ENCODE measurements around the gene PTRH1. TPM values are rescaled to one million over a fixed set of nuclear protein-coding genes. Genes with fewer than 3 reads are reported as not detected.

The PTRH1 gene
- polyA plus RNA-seq, 6 donors from 2014 or later, result 7.0 to 25.2 (median 10.5) TPM

DNA sequence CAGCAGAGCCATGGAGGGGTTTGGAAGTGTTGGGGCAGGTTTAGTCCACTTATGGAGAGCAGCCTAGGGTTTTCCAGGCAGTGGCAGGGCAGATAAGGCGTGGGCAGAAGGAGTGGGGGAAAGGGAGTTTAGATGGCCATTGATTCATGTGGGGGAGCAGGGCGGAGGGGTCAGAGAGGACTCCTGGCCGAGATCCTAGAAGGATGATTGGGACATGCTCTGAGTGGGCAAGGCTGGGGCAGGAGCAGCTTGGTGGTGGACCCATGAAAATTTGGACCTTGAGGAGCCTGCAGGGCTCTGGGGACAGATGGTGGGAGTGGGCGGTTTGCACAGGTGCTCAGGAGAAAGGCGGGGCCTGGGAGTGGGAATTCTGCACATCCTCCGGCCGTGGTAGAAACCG lies 37.7 kb upstream of the PTRH1 start:
- peaks cover 0 to 4% of the 10 kb centered on the region in 2 donors for H3K36me3 Mint-ChIP-seq
- no peaks in the 10 kb centered on the region for H3K9me3 Mint-ChIP-seq
- DNase-seq, result no peak
- peak overlapping the region in 4 of 6 donors; percentile 54 to 90 (median 83) for H3K27ac Mint-ChIP-seq
- no peaks in the 10 kb centered on the region for H3K27me3 Mint-ChIP-seq
- peaks cover 10 to 12% (median 10%) of the 10 kb centered on the region in 3 donors for H3K4me1 Mint-ChIP-seq
- no peak for ATAC-seq (ENCODE audit: low read depth in 2 of 2)
- H3K4me3 Mint-ChIP-seq, result no peak overlapping the region

DNA sequence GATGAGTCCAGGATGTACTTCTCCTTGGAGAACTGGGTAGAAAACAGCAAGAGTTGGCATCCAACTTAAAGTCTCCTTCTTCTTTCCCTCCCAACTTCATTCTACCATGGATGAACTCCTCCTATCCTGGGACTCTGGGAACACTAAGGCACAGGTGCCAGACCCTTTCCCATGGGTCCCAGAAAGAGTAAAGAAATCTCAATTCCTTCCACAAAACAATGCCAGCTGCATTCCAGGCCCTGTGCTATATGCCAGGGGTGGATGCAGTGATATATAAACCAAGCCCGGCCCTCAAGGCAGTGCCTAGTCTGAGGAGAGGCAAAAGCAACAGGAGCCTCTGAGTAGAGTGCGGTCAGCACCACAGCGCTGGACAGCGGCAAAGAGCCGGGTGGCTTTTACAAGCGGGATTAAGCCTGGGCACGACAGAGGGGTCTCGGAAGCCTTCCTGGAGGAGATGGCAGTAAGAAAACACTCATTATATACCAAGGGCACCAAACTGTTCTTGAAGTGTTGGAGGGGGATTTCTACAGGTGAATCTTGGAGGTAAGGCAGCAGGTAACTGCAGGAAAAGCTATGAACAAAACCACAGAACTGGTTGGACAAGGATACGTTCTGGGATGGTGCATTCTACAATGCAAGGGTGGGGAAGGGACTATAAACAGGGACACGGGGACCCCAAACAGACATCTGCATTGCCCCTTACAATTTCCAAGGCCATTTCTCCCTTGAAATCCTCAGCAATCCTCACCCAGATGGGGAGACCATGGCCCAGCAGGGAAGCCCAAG lies 36.0 kb upstream of the PTRH1 start:
- Mint-ChIP-seq H3K27ac (peak overlapping the region in 1 of 6 donors; percentile 63), H3K9me3 (no peaks in the 10 kb centered on the region), H3K27me3 (no peaks in the 10 kb centered on the region), H3K4me3 (no peak overlapping the region), H3K4me1 (peaks cover 10 to 17% (median 10%) of the 10 kb centered on the region in 3 donors), H3K36me3 (peaks cover 0 to 4% of the 10 kb centered on the region in 2 donors)
- no peak for DNase-seq
- ATAC-seq (ENCODE audit: low read depth in 2 of 2), result no peak

DNA sequence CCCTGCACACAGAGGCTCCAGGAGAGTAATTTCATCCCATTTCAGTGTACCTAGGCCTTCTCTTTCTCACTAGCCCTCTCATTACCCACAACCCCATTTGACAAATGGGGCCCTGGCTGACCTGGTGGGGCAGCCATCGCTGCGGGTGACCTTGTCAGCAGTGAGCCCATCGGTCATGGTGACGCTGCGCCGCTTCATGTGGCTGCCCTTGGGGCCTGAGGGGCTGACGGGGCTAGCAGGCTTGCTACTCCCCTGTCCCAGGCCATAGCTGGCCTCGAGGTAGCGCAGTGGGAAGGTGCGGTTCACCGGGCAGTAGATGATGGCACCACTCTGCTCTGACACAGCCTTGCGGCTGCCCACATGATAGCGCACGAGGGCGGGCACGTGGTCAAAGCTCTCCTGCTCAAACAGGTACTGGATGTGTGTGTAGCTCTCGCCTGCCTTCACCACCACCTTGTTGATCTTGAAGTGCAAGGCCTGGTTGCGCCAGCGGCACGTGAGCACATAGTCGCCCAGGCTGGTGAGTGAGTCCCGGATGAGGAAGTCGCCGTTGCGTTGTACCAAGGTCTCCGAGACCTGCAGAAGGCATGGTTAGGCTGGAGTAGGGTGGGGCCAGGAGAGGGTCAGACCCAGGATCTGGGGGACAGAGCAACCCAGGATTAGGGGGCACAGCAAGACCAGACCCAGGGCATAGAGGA lies 33.8 kb upstream of the PTRH1 start:
- peaks cover 0 to 4% of the 10 kb centered on the region in 2 donors for H3K36me3 Mint-ChIP-seq
- ATAC-seq (ENCODE audit: low read depth in 2 of 2) (no peak), DNase-seq (no peak)
- H3K27me3 Mint-ChIP-seq, result no peaks in the 10 kb centered on the region
- peak overlapping the region in 1 of 6 donors; percentile 47 for H3K27ac Mint-ChIP-seq
- no peaks in the 10 kb centered on the region for H3K9me3 Mint-ChIP-seq
- H3K4me3 Mint-ChIP-seq, result peak overlapping the region in 1 of 8 donors; percentile 84
- H3K4me1 Mint-ChIP-seq, result peaks cover 10 to 23% (median 10%) of the 10 kb centered on the region in 3 donors

DNA sequence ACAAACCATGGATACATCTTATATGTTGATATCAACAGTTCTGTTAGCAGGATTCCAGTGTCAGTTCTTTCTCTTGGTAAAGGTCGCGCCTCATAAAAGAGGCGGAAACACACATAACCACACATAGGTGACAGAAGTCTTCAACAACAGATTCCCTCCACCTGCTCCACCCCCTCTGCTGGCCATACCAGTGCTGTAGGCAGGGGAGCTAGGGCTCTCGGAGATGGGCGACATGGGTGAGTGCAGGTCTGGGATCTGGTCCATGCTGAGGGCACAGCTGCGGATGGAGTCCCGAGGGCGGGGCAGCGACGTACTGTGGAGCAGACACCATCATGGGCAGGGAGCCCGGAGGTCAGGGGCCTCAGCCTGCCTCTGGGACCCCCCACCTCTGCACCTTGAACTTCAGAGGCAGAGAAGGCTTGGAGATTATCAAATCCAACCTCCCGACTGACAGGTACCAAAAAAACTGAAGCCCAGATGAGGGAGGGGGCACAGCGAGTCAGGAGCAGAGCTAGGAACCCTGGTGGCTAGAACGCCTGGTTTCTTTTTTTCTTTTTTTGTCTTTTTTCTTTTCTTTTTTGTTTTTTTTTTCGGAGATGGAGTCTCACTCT lies 31.6 kb upstream of the PTRH1 start:
- Mint-ChIP-seq H3K36me3 (peaks cover 0 to 4% of the 10 kb centered on the region in 2 donors), H3K27me3 (no peaks in the 10 kb centered on the region), H3K9me3 (no peaks in the 10 kb centered on the region), H3K4me1 (peaks cover 0 to 11% (median 7%) of the 10 kb centered on the region in 3 donors), H3K27ac (peak overlapping the region in 1 of 6 donors; percentile 23), H3K4me3 (no peak overlapping the region)
- ATAC-seq (ENCODE audit: low read depth in 2 of 2) (no peak), DNase-seq (no peak)

DNA sequence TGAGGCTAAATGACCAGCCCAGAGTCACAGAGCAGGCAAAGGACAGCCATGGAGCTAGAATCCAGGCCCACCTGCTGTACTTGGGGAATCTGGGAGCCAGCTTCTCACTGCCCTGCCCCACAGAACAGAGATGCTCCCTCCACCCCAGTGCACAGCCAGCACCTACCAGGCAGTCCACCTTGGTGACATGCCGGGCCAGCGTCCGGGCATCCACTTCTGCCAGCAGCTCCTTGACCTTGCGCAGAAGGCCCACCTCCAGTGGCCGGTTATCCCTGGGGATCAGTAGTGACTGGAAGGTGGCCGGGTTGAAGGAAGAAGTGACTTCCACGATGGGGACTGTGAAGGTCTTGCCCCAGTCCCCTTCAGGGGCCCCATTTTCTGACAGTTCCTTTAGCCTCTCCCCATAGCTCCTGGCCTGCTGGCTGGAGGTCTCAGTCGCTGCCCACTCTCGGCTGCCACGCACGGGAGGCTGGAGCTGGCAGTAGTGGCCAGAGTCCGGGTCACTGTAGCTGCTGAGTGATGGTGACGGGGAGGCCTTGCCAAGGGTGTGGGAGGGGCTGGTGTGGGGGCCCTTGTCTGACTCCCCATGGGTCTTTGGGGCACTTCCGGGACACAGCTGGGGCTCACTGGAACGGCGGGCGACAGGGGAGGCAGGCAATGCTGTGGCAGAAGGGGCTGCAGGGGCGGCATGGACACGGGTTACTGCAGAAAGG lies 29.1 kb upstream of the PTRH1 start:
- H3K4me1 Mint-ChIP-seq, result peaks cover 0 to 11% (median 0%) of the 10 kb centered on the region in 3 donors
- DNase-seq (no peak), ATAC-seq (ENCODE audit: low read depth in 2 of 2) (no peak)
- no peaks in the 10 kb centered on the region for H3K27me3 Mint-ChIP-seq
- H3K4me3 Mint-ChIP-seq, result no peak overlapping the region
- H3K9me3 Mint-ChIP-seq, result no peaks in the 10 kb centered on the region
- H3K36me3 Mint-ChIP-seq, result no peaks in the 10 kb centered on the region
- peak overlapping the region in 2 of 6 donors; percentile 24 to 89 for H3K27ac Mint-ChIP-seq

DNA sequence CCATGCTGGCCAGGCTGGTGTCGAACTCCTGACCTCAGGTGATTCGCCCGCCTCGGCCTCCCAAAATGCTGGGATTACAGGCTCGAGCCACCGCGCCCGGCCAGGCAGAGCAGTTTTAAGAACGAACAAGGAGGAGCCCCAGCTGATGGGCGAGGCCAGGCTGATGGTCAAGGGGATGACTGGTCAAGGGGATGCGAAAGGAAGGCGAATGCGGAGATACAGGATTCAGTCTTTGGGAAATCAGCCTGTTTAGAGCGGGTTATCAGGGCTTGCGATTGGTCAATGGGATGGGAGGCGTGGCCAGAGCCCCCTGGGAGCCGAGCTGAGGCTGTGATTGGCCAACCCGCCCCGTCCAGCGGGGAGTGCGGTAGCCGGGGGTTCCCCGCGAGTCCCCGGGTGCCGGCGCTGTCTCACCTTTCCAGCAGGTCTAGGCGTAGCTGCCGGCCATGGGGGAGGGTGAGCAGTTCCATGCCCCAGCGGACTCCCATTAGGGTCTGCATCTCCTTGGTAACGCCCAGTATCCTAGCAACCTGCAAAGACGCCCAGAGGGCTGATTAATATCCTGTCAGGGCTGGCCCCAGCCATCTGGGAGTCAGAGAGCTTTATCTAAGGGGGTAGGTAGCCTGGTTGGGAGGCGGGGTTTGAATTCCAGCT lies 27.1 kb upstream of the PTRH1 start:
- H3K27ac Mint-ChIP-seq, result peak overlapping the region in 2 of 6 donors; percentile 65 to 73
- H3K4me3 Mint-ChIP-seq, result no peak overlapping the region

DNA sequence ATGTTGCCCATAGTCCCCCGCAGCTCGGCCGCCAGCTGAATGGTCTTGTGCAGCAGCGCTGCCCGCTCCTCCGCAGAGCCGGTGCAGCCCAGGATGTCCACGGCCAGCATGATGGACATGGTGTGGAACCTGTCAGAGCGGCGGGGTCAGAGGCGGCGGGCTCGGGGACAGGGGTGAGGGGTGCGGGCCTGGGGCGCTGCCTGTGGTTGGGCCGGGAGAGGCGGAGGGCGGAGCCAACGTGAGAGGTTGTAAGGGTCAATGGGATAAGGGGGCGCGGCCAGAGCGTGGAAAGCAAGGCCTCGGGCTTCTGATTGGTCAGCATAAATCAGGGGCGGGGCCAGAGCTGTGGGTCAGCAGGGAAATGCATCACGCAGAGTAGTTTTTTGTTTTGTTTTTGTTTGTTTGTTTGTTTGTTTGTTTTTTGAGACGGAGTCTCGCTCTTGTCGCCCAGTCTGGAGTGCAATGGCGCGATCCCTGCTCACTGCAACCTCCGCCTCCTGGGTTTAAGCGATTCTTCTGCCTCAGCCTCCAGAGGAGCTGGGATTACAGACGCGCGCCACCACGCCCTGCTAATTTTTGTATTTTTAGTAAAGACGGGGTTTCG lies 26.5 kb upstream of the PTRH1 start:
- Mint-ChIP-seq H3K4me1 (peaks cover 0 to 6% (median 0%) of the 10 kb centered on the region in 3 donors), H3K4me3 (no peak overlapping the region), H3K9me3 (no peaks in the 10 kb centered on the region), H3K36me3 (no peaks in the 10 kb centered on the region), H3K27me3 (no peaks in the 10 kb centered on the region), H3K27ac (peak overlapping the region in 3 of 6 donors; percentile 2 to 83 (median 59))
- no peak for DNase-seq
- ATAC-seq (ENCODE audit: low read depth in 2 of 2), result no peak

More for the DNA sequence above, 27.1 kb upstream of the PTRH1 start:
- Mint-ChIP-seq H3K36me3 (no peaks in the 10 kb centered on the region), H3K4me1 (peaks cover 0 to 8% (median 0%) of the 10 kb centered on the region in 3 donors), H3K9me3 (no peaks in the 10 kb centered on the region), H3K27me3 (no peaks in the 10 kb centered on the region)
- no peak for ATAC-seq (ENCODE audit: low read depth in 2 of 2)
- DNase-seq, result no peak

DNA sequence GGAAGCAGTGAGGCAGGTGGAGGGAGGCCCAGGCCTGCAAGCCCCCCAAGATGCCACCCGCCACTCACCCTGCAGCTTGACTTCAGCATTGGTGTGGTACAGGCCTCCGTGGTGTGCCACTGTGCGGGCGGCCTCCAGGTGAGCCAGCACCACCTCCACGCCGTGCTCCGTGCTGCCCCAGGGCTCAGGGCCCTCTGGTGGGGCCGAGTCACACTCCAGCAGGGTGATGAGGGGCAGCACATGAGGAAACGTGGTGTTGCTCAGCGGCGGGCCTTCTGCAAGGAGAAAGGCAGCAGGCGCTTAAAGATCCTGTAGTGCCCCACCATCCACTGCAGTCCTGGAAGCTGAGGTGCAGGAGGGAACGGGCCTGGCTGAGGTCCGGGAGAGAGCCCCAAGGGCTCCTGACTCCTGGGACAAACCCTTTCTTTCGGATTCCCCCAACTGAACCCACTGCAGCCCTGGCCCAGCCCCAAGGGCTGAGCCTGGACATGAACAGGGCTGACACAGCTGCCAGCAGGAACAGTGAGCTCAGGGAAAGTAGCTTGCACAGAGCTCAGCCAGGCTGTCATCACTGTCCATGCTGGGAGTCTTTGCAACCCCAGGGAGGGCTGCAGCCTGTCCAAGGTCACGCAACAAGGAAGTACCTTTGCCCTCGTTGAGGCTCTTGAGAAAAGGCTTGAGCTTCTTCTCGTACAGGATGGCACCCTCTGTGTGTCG lies 24.3 kb upstream of the PTRH1 start:
- Mint-ChIP-seq H3K4me3 (no peak overlapping the region), H3K27me3 (no peaks in the 10 kb centered on the region), H3K36me3 (no peaks in the 10 kb centered on the region), H3K9me3 (no peaks in the 10 kb centered on the region), H3K27ac (peak overlapping the region in 1 of 6 donors; percentile 56), H3K4me1 (peaks cover 2 to 6% (median 3%) of the 10 kb centered on the region in 3 donors)
- ATAC-seq (ENCODE audit: low read depth in 2 of 2) (no peak), DNase-seq (no peak)

DNA sequence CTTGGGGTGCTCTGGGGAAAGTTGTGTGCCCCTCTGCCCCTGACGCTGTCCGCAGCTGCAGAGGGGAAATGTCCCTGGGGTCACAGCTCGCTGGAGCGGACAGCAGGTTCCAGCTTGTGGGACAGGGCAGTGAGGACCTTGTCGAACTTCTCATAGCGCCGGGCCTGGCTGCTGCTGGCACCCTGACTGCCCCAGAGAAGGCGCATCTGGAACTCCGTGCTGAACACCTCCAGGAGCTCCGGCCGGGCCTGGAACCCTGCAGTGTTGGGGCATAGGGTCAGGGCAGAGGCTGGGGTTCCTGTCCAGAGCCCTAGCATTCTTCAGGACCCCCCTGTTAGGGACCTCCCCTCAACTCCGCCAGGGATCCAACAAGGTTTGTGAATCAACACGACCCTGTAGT lies 23.2 kb upstream of the PTRH1 start:
- H3K36me3 Mint-ChIP-seq, result no peaks in the 10 kb centered on the region
- DNase-seq (no peak), ATAC-seq (ENCODE audit: low read depth in 2 of 2) (no peak)
- peaks cover 6 to 15% (median 7%) of the 10 kb centered on the region in 3 donors for H3K4me1 Mint-ChIP-seq
- no peaks in the 10 kb centered on the region for H3K9me3 Mint-ChIP-seq
- H3K4me3 Mint-ChIP-seq, result peak overlapping the region in 1 of 8 donors; percentile 16
- H3K27ac Mint-ChIP-seq, result peak overlapping the region in 2 of 6 donors; percentile 87 to 89
- H3K27me3 Mint-ChIP-seq, result no peaks in the 10 kb centered on the region

DNA sequence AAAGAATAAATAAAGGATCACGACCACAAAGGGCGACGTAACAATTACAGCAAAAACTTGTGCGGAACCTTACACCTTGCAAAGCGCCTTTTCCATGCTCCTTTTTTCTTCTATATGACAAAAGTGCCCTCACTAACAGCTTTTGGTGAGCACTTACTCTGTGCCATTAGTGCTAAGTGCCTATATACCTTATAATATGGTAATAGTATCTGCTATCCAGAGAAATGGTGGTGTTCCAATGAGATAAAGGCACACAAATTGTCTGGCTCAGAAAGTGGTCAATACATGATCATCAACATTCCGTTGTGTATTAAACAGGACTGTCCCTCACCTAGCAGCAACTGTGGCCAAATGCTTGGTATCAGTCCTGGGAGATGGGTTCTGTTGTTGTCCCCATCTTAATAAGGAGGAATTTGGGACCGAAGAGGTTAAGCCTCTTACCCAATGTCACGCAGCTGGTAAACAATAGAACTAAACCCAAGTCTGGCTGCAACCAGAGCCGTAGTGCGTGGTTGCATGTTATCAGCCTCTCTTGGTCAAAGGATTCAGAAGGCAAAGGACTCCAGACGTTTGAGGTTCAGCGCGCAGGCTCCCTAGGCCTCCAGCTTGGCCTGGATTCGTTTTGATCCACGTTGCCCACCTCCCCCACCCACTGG lies 20.2 kb upstream of the PTRH1 start:
- DNase-seq (no peak), ATAC-seq (ENCODE audit: low read depth in 2 of 2) (no peak)
- H3K27ac Mint-ChIP-seq, result peak overlapping the region; percentile 89 to 99 (median 95)
- peaks cover 7 to 18% (median 9%) of the 10 kb centered on the region in 3 donors for H3K4me1 Mint-ChIP-seq
- H3K9me3 Mint-ChIP-seq, result no peaks in the 10 kb centered on the region
- H3K4me3 Mint-ChIP-seq, result peak overlapping the region; percentile 74 to 99 (median 93)
- H3K27me3 Mint-ChIP-seq, result no peaks in the 10 kb centered on the region
- no peaks in the 10 kb centered on the region for H3K36me3 Mint-ChIP-seq

DNA sequence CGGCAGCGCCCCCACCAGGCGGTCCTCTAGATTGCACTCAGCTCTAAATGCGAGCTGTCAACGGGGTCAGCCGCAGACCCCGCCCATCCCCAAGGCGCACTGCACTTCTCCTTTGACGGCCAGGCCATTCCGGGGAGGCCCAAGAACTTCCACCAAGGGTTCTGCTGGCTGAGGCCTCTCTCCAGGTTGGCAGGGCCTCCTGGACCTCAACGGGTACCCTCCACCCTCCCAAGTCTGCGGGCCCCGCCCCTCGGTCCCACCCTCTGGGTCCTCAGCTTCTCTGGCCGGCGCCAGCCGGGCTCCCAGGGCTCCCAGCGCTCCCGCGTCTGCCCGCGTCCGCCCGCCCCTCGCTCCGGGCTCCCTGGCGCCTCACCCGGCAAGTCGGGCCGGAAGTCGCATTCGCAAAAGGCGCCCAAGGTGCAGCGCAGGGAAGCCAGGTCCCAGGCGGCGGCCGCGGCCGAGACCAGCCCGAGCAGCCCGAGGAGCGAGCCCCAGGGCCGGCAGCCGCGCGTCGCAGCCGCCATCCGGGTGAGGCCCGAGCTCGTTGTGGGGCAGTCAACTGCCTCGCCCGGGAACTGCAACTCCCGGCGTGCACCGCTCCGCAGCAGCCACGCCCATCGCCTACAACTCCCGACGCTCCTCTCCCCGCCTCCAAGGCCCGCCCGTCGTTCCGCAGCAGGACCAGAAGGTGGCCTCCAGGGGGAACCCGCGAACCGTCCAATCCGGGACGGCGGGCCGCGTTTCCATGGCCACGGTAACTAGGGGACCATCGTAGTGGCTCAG lies 19.5 kb upstream of the PTRH1 start, which contains the start of gene TOR2A:
Gene TOR2A (minus strand): TSS at position 548 of the 783 bp plus-strand sequence. CDS start 24 bp downstream, at position 524.
- Mint-ChIP-seq H3K27ac (peak within 1 kb of the TSS; percentile 89 to 99 (median 95)), H3K27me3 (no peaks in the 10 kb centered on the region), H3K4me3 (peak within 1 kb of the TSS; percentile 74 to 99 (median 93)), H3K4me1 (peaks cover 9 to 18% (median 10%) of the 10 kb centered on the region in 3 donors), H3K36me3 (no peaks in the 10 kb centered on the region), H3K9me3 (no peaks in the 10 kb centered on the region)
- ATAC-seq (ENCODE audit: low read depth in 2 of 2), result peak; percentile 88 to 90
- peak; percentile 99 for DNase-seq

All from naive B cell (primary cell).